ENCODE data around the gene ZNF205. TPM values are rescaled to one million over a fixed set of nuclear protein-coding genes. Genes with fewer than 3 reads are reported as not detected.
A peak's percentile ranks its signal among the peaks of the same experiment; 100 is the strongest.

Gene ZNF205
- total RNA-seq, 1 experiment from 2014 or later = 17.0 TPM

GRCh38 chr16:3096362-3096761 lies 16.0 kb upstream of the ZNF205 start:
- H4K20me1 ChIP-seq (ENCODE audit: insufficient read depth) = no peaks in the 10 kb centered on the region
- no peak for TF ChIP-seq RAD21 (IDR thresholded peaks at IDR 0.05; ENCODE audit: low read depth)
- intact Hi-C loops (cut with micrococcal nuclease) = no loop called here
- no peak overlapping the region for H3K27ac ChIP-seq (ENCODE audit: low read depth, low read length)
- DNase-seq (ENCODE audit: low read depth, low spot score) = no peak
- ChIA-PET POLR2A (interaction anchor here (0.8 kb wide), 1 partner anchor 10 kb away, joined by 5 read pairs; no protein-coding TSS in a partner anchor), RAD21 (ENCODE audit: low non-redundant PET in 1 of 2, low total read pairs in 2 of 2, uncharacterized antibody in 2 of 2, unreplicated experiment in 2 of 2) (interaction anchor here in 1 of 2 experiments (0.7 kb wide), 1 partner anchor 60 kb away, joined by 4 read pairs; no protein-coding TSS in a partner anchor), CTCF (interaction anchor here (1.1 to 1.3 kb wide), 3 partner anchors 10 to 65 kb away, joined by 3 read pairs; no protein-coding TSS in a partner anchor)
- peaks cover 16 to 26% of the 10 kb centered on the region in 2 experiments for H3K4me1 ChIP-seq (ENCODE audit: control insufficient read depth in 1 of 2, insufficient read depth in 2 of 2, low read length in 2 of 2)
- no peaks in the 10 kb centered on the region for H3K27me3 ChIP-seq (ENCODE audit: insufficient read depth, low read length)
- no peak overlapping the region for H3K4me3 ChIP-seq (replicated peaks in 1 of 2; ENCODE audit: low read depth in 1 of 2, low read length in 2 of 2)
- no peaks in the 10 kb centered on the region for H3K9me3 ChIP-seq (ENCODE audit: control insufficient read depth in 1 of 2, insufficient read depth in 1 of 2, low read depth in 1 of 2, low read length in 2 of 2)
- BruUV-seq (replicated peaks) = no TSS peak
- peak overlapping the region; percentile 82 for H2AFZ ChIP-seq (ENCODE audit: low read depth, low read length, poor library complexity, severe bottlenecking)
- no peaks in the 10 kb centered on the region for H3K79me2 ChIP-seq (ENCODE audit: insufficient read depth, low read length)
- H3K9me2 ChIP-seq (ENCODE audit: insufficient read depth) = no peaks in the 10 kb centered on the region
- no peak overlapping the region for H3K9ac ChIP-seq (ENCODE audit: low read length)
- no peak overlapping the region for H3K4me2 ChIP-seq (ENCODE audit: low read length)
- H3K36me3 ChIP-seq (ENCODE audit: control insufficient read depth in 1 of 2, insufficient read depth in 2 of 2, low read length in 2 of 2) = no peaks in the 10 kb centered on the region
- no peak for ATAC-seq

GRCh38 chr16:3097266-3097665 lies 15.1 kb upstream of the ZNF205 start:
- Histone ChIP-seq H4K20me1 (ENCODE audit: insufficient read depth) (no peaks in the 10 kb centered on the region), H3K9ac (ENCODE audit: low read length) (no peak overlapping the region), H3K9me3 (ENCODE audit: control insufficient read depth in 1 of 2, insufficient read depth in 1 of 2, low read depth in 1 of 2, low read length in 2 of 2) (no peaks in the 10 kb centered on the region), H3K27ac (ENCODE audit: low read depth, low read length) (no peak overlapping the region), H3K4me3 (replicated peaks in 1 of 2; ENCODE audit: low read depth in 1 of 2, low read length in 2 of 2) (no peak overlapping the region), H3K36me3 (ENCODE audit: control insufficient read depth in 1 of 2, insufficient read depth in 2 of 2, low read length in 2 of 2) (no peaks in the 10 kb centered on the region), H3K9me2 (ENCODE audit: insufficient read depth) (no peaks in the 10 kb centered on the region), H2AFZ (ENCODE audit: low read depth, low read length, poor library complexity, severe bottlenecking) (no peak overlapping the region), H3K4me1 (ENCODE audit: control insufficient read depth in 1 of 2, insufficient read depth in 2 of 2, low read length in 2 of 2) (peaks cover 16 to 28% of the 10 kb centered on the region in 2 experiments), H3K79me2 (ENCODE audit: insufficient read depth, low read length) (no peaks in the 10 kb centered on the region), H3K27me3 (ENCODE audit: insufficient read depth, low read length) (no peaks in the 10 kb centered on the region), H3K4me2 (ENCODE audit: low read length) (no peak overlapping the region)
- ATAC-seq (no peak), DNase-seq (ENCODE audit: low read depth, low spot score) (no peak)
- ChIA-PET CTCF (interaction anchor here (0.7 to 3.0 kb wide), 4 partner anchors 9 to 135 kb away, joined by 3 to 8 read pairs (median 3); no protein-coding TSS in a partner anchor), POLR2A (interaction anchor here (0.6 kb wide), 1 partner anchor 1075 kb away, joined by 3 read pairs; no protein-coding TSS in a partner anchor), RAD21 (ENCODE audit: low non-redundant PET in 1 of 2, low total read pairs in 2 of 2, uncharacterized antibody in 2 of 2, unreplicated experiment in 2 of 2) (interaction anchor here in 1 of 2 experiments (0.7 kb wide), 1 partner anchor 979 kb away, joined by 4 read pairs; no protein-coding TSS in a partner anchor)
- intact Hi-C loops (cut with micrococcal nuclease) = no loop called here
- no TSS peak for BruUV-seq (replicated peaks)
- TF ChIP-seq EZH2 (IDR thresholded peaks at IDR 0.05) (no peak), CBX3 (IDR thresholded peaks at IDR 0.05; ENCODE audit: low read depth) (no peak), YY1 (IDR thresholded peaks at IDR 0.05; ENCODE audit: extremely low read depth, insufficient replicate concordance, low read depth, low read length) (no peak), ATF3 (IDR thresholded peaks at IDR 0.05) (no peak), MAX (IDR thresholded peaks at IDR 0.05) (no peak), CTCF (IDR thresholded peaks at IDR 0.05 in 2 of 3, conservative IDR thresholded peaks at IDR 0.05 in 1 of 3; ENCODE audit: borderline replicate concordance in 1 of 3, insufficient read depth in 1 of 3, low read depth in 2 of 3, low read length in 2 of 3) (no peak), ZNF274 (IDR thresholded peaks at IDR 0.05; ENCODE audit: low read depth, low read length) (no peak), REST (IDR thresholded peaks at IDR 0.05; ENCODE audit: low read depth) (no peak), POLR2AphosphoS5 (IDR thresholded peaks at IDR 0.05; ENCODE audit: low read depth, low read length) (no peak), POLR2A (IDR thresholded peaks at IDR 0.05; ENCODE audit: borderline replicate concordance, extremely low read depth, insufficient read depth, insufficient read length) (no peak), EGR1 (IDR thresholded peaks at IDR 0.05; ENCODE audit: low read depth) (no peak)
